CD4-positive, alpha-beta T cell treated with Interleukin-10 for 1 hour (primary cell): ENCODE results near the gene CRISP2.
"Not testable (repeated sequence)": the region's sequence is repeated elsewhere in the genome, so short reads cannot be mapped to it uniquely, and the experiment has no call there.

Experiments
- DNase-seq: peaks from one replicate; pipeline ENCODE4 v3.0.0-alpha.2; 2020

Gene CRISP2, protein sequence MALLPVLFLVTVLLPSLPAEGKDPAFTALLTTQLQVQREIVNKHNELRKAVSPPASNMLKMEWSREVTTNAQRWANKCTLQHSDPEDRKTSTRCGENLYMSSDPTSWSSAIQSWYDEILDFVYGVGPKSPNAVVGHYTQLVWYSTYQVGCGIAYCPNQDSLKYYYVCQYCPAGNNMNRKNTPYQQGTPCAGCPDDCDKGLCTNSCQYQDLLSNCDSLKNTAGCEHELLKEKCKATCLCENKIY

GRCh38 chr6:49713346-49713745 is at the start of gene CRISP2:
Gene CRISP2 (minus strand): TSS chr6:49713543. CDS start chr6:49709196, 4,347 bp downstream.
- DNase-seq = no peak

GRCh38 chr6:49744259-49744658 is 30.9 kb upstream of the CRISP2 start, which contains the start of gene CRISP3:
Gene CRISP3 (minus strand): TSS chr6:49744388. CDS start chr6:49744367, 21 bp downstream.
- no peak for DNase-seq

DNA sequence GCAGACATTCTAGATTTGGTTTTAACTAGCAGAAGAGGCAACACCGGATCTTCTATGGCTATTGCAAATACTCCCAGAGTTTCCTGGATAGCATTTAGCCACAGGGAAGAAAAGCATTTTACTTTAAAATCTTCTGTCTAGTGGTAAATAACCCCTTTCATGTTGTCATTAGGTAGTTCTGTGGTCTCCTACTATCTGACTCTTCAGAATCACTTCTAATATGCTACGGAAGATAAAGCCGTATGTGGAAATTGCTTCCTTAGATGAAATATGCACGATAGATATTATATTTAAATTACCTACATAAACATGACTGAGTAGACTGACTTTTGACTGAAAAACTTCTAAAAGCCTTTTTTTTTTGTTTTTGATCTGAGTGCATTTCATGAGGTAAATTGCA is 30.1 kb upstream of the CRISP2 start:
- DNase-seq = no peak

- no peak for DNase-seq
These were observed 26.1 kb upstream of the CRISP2 start for GRCh38 chr6:49739423-49739822.

- DNase-seq = no peak
These were observed 22.7 kb upstream of the CRISP2 start for GRCh38 chr6:49736017-49736508.

DNA sequence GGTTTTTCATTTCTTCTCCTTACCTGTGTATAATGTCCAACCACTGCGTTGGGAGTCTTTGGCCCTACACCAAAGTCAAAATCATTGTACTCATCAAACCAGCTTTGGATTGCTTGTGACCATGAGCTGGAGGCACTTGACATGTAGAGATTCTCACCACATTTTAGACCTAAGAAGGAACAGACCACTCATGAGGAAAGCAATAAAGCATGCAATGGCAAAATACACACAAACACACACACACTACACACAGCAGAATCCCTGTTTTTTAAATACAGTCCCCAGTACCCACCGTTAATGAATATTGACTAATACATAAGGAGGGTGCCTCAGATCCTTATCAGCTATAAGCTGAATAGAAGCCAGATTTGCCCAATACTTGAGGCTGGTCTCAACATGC is 20.3 kb upstream of the CRISP2 start:
- DNase-seq = no peak

DNA sequence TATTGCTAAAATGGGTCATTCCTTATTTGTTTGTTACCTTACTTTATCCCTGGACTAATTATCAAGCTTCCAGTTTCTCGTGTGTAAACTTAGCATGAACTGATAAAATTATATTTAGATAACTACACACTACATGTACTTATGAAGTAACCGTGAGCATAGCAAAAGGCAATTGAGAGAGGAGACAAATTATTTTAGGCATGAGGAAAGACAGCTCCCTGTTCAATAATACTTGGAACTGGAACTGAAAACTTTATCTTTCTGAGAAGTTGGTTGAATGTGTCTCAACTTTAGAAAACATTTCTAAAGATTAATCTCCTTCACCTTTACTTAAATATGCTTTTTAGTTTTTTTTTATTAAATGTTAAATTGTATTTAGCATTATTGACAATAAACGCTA is 19.4 kb upstream of the CRISP2 start:
- DNase-seq = no peak

DNA sequence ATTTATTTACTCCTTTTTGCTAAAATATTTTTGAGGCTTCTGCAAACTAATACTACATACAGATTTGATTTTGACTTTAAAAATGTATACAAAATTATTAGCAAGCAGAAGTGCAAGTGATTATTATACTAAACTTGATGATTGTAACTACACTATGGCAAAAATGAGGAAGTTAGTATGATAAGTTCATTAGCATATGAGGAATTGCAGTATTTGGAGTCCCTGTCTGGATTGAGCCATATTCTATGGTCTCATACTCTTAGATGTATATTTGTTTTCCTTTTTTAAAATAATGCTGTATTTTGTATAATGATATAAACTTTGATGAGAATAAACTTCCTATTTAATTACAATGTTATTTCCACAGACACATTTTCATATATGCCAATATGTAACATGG is 16.9 kb upstream of the CRISP2 start:
- DNase-seq = no peak

GRCh38 chr6:49723917-49724316 is 10.6 kb upstream of the CRISP2 start:
- not testable (repeated sequence) for DNase-seq

GRCh38 chr6:49721297-49721696 is 8.0 kb upstream of the CRISP2 start:
- no peak for DNase-seq

DNA sequence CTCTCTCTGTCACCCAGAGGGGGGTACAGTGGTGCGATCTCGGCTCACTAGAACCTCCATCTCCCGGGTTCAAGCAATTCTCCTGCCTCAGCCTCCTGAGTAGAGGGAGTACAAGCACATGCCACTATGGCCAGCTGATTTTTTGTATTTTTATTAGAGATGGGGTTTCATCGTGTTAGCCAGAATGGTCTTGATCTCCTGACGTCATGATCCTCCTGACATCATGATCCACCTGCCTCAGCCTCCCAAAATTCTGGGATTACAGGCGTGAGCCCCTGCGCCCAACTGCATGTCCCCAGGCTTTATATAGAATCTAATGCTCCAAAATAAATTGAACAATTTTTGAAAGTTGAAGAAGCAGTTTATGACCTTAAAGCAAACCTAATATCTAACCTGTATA is 7.0 kb upstream of the CRISP2 start:
- no peak for DNase-seq

GRCh38 chr6:49698478-49698877 is 14.9 kb downstream of the CRISP2 start:
- DNase-seq = no peak

DNA sequence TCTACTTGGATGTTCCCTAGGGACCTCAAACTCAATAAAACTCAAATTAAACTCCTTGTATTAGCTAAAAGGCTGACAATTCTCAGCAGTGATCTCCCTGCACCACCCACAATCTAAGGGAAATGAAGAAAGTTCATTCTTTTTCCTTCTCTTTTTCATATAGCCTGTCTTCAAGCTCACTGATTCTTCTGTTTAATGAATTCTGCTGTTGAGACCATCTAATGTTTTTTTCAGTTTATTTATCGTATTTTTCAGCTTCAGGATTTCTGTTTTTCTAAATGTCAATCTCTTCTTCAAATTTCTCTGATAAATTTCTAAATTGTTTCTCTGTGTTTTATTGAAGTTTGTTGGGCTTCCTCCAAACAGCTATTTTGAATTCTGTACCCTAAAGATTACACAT is 19.8 kb downstream of the CRISP2 start:
- no peak for DNase-seq

- no peak for DNase-seq
These were observed 20.8 kb downstream of the CRISP2 start for GRCh38 chr6:49692534-49692933.

GRCh38 chr6:49676671-49677281 is 36.6 kb downstream of the CRISP2 start:
- no peak for DNase-seq

GRCh38 chr6:49675816-49676215 is 37.5 kb downstream of the CRISP2 start:
- no peak for DNase-seq

- no peak for DNase-seq
These were observed 45.2 kb downstream of the CRISP2 start for GRCh38 chr6:49668083-49668511.

DNA sequence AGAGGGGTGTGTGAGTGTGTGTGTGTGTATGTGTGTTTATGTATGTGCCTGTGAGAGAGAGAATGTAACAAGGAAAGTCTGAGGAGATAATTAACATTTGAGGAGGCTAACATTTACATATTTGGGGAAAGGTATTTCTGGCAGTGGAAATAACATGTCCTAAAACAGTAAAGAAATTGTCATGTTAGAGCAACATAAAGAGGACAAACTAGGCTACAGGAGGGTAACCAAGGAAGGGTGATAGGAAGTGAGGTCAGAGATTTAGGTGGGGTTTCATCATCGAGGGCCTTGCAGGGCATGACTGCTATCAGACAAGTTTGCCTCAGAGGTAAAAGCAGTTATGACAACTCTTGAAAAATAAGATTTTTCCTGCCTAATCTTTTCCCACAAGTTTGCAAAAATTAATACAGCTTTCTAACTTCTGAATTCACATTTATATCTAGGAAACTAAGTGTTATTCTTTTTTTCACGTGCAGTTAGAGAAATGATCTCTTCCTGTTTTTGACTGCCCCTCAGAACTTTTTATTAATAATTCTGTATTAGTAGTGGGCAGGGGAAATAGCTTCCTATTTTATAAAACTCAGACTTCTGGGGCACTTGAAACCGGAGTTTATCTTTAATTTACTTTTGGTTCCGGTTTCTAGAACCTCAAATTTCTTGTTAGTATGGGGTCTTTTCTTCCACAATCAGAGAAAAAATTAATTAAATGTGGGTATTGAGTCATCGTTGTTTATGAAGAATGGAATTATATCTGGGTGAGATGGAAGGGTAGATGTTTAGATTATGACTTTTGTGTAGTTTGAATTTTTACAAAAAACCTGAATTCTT is 46.2 kb downstream of the CRISP2 start:
- no peak for DNase-seq

GRCh38 chr6:49666480-49666879 is 46.9 kb downstream of the CRISP2 start:
- no peak for DNase-seq

DNA sequence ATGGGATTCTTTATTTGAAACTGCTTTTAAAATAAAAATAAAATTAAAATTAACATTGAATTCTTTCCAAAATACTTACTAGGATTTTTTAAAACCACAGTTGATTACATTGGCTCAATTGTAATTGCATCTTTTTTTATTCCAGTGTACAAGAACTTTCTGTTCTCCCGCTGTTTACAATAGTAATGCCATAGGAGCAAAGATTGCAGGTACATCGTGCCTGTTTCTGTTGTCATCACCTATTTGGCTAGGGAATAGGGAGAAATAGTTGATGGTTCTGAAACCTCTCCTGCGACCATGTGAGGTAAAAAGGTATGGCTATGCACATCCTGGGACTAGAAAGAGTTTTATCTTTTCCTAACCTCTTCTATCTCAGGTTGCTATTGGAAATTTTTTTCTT is 48.5 kb downstream of the CRISP2 start:
- DNase-seq = no peak

GRCh38 chr6:49664054-49664453 is 49.3 kb downstream of the CRISP2 start:
- not testable (repeated sequence) for DNase-seq

GRCh38 chr6:49662892-49663261 is 50.5 kb downstream of the CRISP2 start:
- no peak for DNase-seq

- DNase-seq = no peak
These were observed 51.0 kb downstream of the CRISP2 start for GRCh38 chr6:49662231-49662891.
